Immature natural killer cell (primary cell): ENCODE measurements around the gene GSK3A. TPM values are rescaled to one million over a fixed set of nuclear protein-coding genes. Genes with fewer than 3 reads are reported as not detected.

Experiments used
- DNase-seq, 3 donors: peaks; one replicate each; pipeline ENCODE4 v3.0.0; 2022; ENCODE audit warnings: mixed read lengths in 1 of 3
- H3K27ac Mint-ChIP-seq, 6 donors: one replicate each; pipeline ENCODE4 v1.8.0; 2020; ENCODE audit warnings: mixed read lengths in 6 of 6, mild to moderate bottlenecking in 5 of 6, inconsistent platforms in 4 of 6, moderate library complexity in 3 of 6
- H3K27me3 Mint-ChIP-seq, 3 donors: one replicate each; pipeline ENCODE4 v1.8.0; 2020 to 2021; ENCODE audit warnings: low read depth in 3 of 3, mild to moderate bottlenecking in 3 of 3, mixed read lengths in 3 of 3, moderate library complexity in 3 of 3, inconsistent platforms in 1 of 3
- H3K36me3 Mint-ChIP-seq, 3 donors: one replicate each; pipeline ENCODE4 v1.8.0; 2020; ENCODE audit warnings: mixed read lengths in 3 of 3, inconsistent platforms in 2 of 3, mild to moderate bottlenecking in 2 of 3
- H3K4me1 Mint-ChIP-seq, 2 donors: one replicate each; pipeline ENCODE4 v1.8.0; 2020; ENCODE audit warnings: inconsistent platforms in 2 of 2, mild to moderate bottlenecking in 2 of 2, mixed read lengths in 2 of 2, moderate library complexity in 1 of 2
- H3K4me3 Mint-ChIP-seq, 5 donors: one replicate each; pipeline ENCODE4 v1.8.0; 2020; ENCODE audit warnings: mild to moderate bottlenecking in 5 of 5, mixed read lengths in 5 of 5, inconsistent platforms in 3 of 5, moderate library complexity in 3 of 5
- H3K9me3 Mint-ChIP-seq, 6 donors: one replicate each; pipeline ENCODE4 v1.8.0; 2020; ENCODE audit warnings: mild to moderate bottlenecking in 6 of 6, mixed read lengths in 6 of 6, inconsistent platforms in 4 of 6, moderate library complexity in 3 of 6
- polyA plus RNA-seq, 3 donors: library from polyadenylated mRNA; unstranded; fragments of 300-500 nt; fragmentation: Illumina TruSeq; gene quantifications; one replicate each; pipeline ENCODE4 v1.2.3, GENCODE V29; 2021

GSK3A gene
- polyA plus RNA-seq, 3 donors from 2014 or later, result 14.2 to 28.3 (median 22.3) TPM

GRCh38 chr19:42284591-42285341 lies 42.4 kb upstream of the GSK3A start:
- H3K27me3 Mint-ChIP-seq, result peaks cover 7 to 12% (median 11%) of the 10 kb centered on the region in 3 donors
- peak overlapping the region; percentile 81 to 98 (median 92) for H3K27ac Mint-ChIP-seq
- H3K36me3 Mint-ChIP-seq, result no peaks in the 10 kb centered on the region
- DNase-seq, result no peak
- peak overlapping the region; percentile 79 to 96 (median 87) for H3K4me3 Mint-ChIP-seq
- H3K9me3 Mint-ChIP-seq, result no peaks in the 10 kb centered on the region
- peaks cover 21 to 23% of the 10 kb centered on the region in 2 donors for H3K4me1 Mint-ChIP-seq

- H3K27ac Mint-ChIP-seq, result no peak overlapping the region
- no peaks in the 10 kb centered on the region for H3K9me3 Mint-ChIP-seq
- H3K4me1 Mint-ChIP-seq, result peaks cover 28 to 30% of the 10 kb centered on the region in 2 donors
- H3K27me3 Mint-ChIP-seq, result peaks cover 11 to 14% (median 13%) of the 10 kb centered on the region in 3 donors
- peak; percentile 86 to 91 (median 91) for DNase-seq
- H3K36me3 Mint-ChIP-seq, result peaks cover 0 to 4% (median 0%) of the 10 kb centered on the region in 3 donors
- no peak overlapping the region for H3K4me3 Mint-ChIP-seq
Measured at GRCh38 chr19:42284066-42284501, 41.7 kb upstream of the GSK3A start.

GRCh38 chr19:42283188-42284065 lies 41.0 kb upstream of the GSK3A start:
- H3K9me3 Mint-ChIP-seq, result no peaks in the 10 kb centered on the region
- H3K36me3 Mint-ChIP-seq, result peaks cover 0 to 4% (median 0%) of the 10 kb centered on the region in 3 donors
- H3K4me1 Mint-ChIP-seq, result peaks cover 35 to 36% of the 10 kb centered on the region in 2 donors
- peak; percentile 93 to 97 (median 96) for DNase-seq
- H3K4me3 Mint-ChIP-seq, result no peak overlapping the region
- H3K27me3 Mint-ChIP-seq, result peaks cover 11 to 14% (median 13%) of the 10 kb centered on the region in 3 donors
- no peak overlapping the region for H3K27ac Mint-ChIP-seq

GRCh38 chr19:42282819-42283187 lies 40.4 kb upstream of the GSK3A start:
- DNase-seq, result no peak
- Mint-ChIP-seq H3K4me1 (peaks cover 39 to 40% of the 10 kb centered on the region in 2 donors), H3K36me3 (peaks cover 0 to 4% (median 0%) of the 10 kb centered on the region in 3 donors), H3K4me3 (peak overlapping the region in 2 of 5 donors; percentile 50 to 74), H3K27ac (no peak overlapping the region), H3K27me3 (peaks cover 11 to 14% (median 13%) of the 10 kb centered on the region in 3 donors), H3K9me3 (no peaks in the 10 kb centered on the region)

GRCh38 chr19:42281827-42282762 lies 39.7 kb upstream of the GSK3A start:
- no peak for DNase-seq
- peaks cover 0 to 4% (median 0%) of the 10 kb centered on the region in 3 donors for H3K36me3 Mint-ChIP-seq
- H3K27ac Mint-ChIP-seq, result no peak overlapping the region
- H3K4me3 Mint-ChIP-seq, result peak overlapping the region; percentile 40 to 74 (median 59)
- peaks cover 38 to 40% of the 10 kb centered on the region in 2 donors for H3K4me1 Mint-ChIP-seq
- H3K9me3 Mint-ChIP-seq, result no peaks in the 10 kb centered on the region
- peaks cover 11 to 14% (median 13%) of the 10 kb centered on the region in 3 donors for H3K27me3 Mint-ChIP-seq

GRCh38 chr19:42281146-42281826 lies 38.9 kb upstream of the GSK3A start:
- Mint-ChIP-seq H3K9me3 (no peaks in the 10 kb centered on the region), H3K36me3 (peaks cover 0 to 4% (median 0%) of the 10 kb centered on the region in 3 donors), H3K4me3 (peak overlapping the region; percentile 51 to 74 (median 64)), H3K27ac (peak overlapping the region in 3 of 6 donors; percentile 89 to 94 (median 92)), H3K4me1 (peaks cover 39% of the 10 kb centered on the region in 2 donors), H3K27me3 (peaks cover 11 to 14% (median 13%) of the 10 kb centered on the region in 3 donors)
- DNase-seq, result peak; percentile 26 to 39 (median 30)

GRCh38 chr19:42280815-42281145 lies 38.4 kb upstream of the GSK3A start:
- Mint-ChIP-seq H3K27me3 (peaks cover 11 to 14% (median 13%) of the 10 kb centered on the region in 3 donors), H3K36me3 (peaks cover 0 to 8% (median 5%) of the 10 kb centered on the region in 3 donors), H3K9me3 (no peaks in the 10 kb centered on the region), H3K27ac (peak overlapping the region in 4 of 6 donors; percentile 17 to 96 (median 63)), H3K4me3 (peak overlapping the region in 3 of 5 donors; percentile 12 to 69 (median 38)), H3K4me1 (peaks cover 39% of the 10 kb centered on the region in 2 donors)
- no peak for DNase-seq

GRCh38 chr19:42279902-42280814 lies 37.8 kb upstream of the GSK3A start:
- peaks cover 35% of the 10 kb centered on the region in 2 donors for H3K4me1 Mint-ChIP-seq
- H3K27ac Mint-ChIP-seq, result peak overlapping the region; percentile 93 to 97 (median 95)
- peaks cover 0 to 8% (median 7%) of the 10 kb centered on the region in 3 donors for H3K36me3 Mint-ChIP-seq
- peaks cover 11 to 13% (median 13%) of the 10 kb centered on the region in 3 donors for H3K27me3 Mint-ChIP-seq
- DNase-seq, result peak; percentile 83 to 86 (median 85)
- peak overlapping the region; percentile 86 to 98 (median 95) for H3K4me3 Mint-ChIP-seq
- H3K9me3 Mint-ChIP-seq, result no peaks in the 10 kb centered on the region

- Mint-ChIP-seq H3K27me3 (peaks cover 6 to 8% (median 8%) of the 10 kb centered on the region in 3 donors), H3K4me1 (peaks cover 34 to 35% of the 10 kb centered on the region in 2 donors), H3K4me3 (peak overlapping the region; percentile 86 to 98 (median 95)), H3K9me3 (no peaks in the 10 kb centered on the region), H3K36me3 (peaks cover 0 to 13% (median 8%) of the 10 kb centered on the region in 3 donors), H3K27ac (peak overlapping the region; percentile 93 to 97 (median 95))
- no peak for DNase-seq
Measured at GRCh38 chr19:42279155-42279901, 36.9 kb upstream of the GSK3A start.

- Mint-ChIP-seq H3K4me3 (peak overlapping the region; percentile 86 to 98 (median 95)), H3K4me1 (peaks cover 34 to 35% of the 10 kb centered on the region in 2 donors), H3K27me3 (peaks cover 6 to 8% (median 8%) of the 10 kb centered on the region in 3 donors), H3K9me3 (no peaks in the 10 kb centered on the region), H3K27ac (peak overlapping the region; percentile 22 to 97 (median 93)), H3K36me3 (peaks cover 0 to 13% (median 8%) of the 10 kb centered on the region in 3 donors)
- DNase-seq, result no peak
Measured at GRCh38 chr19:42278452-42279154, 36.2 kb upstream of the GSK3A start.
